Kidney (tissue), 14 donors: Measurements from ENCODE around the gene KRTCAP2. TPM values are rescaled to one million over a fixed set of nuclear protein-coding genes. Genes with fewer than 3 reads are reported as not detected.

Experiments used
- DNase-seq, 5 donors: peaks; one replicate each; pipeline ENCODE4 v3.0.0-alpha.2; 2013 to 2020
- FAIRE-seq: peaks from 2 replicates; lab custom pipeline; 2012; peaks lifted over from hg19 to GRCh38; lab: Jason Lieb, UNC
- H3K27ac ChIP-seq, 2 donors: one replicate each; pipeline ENCODE4 v1.7.0; 2013; ENCODE audit warnings: low read depth in 2 of 2, low read length in 2 of 2, inconsistent platforms in 1 of 2
- H3K27me3 ChIP-seq: one replicate; pipeline ENCODE4 v1.7.1; 2013; ENCODE audit warnings: low read length, inconsistent platforms; ENCODE audit not compliant: control insufficient read depth, insufficient read depth
- H3K36me3 ChIP-seq, 3 donors: one replicate each; pipeline versions ENCODE4 v1.7.0 to v1.7.1; 2013; ENCODE audit warnings: low read length in 3 of 3, control low read depth in 1 of 3, inconsistent platforms in 1 of 3; ENCODE audit not compliant: insufficient read depth in 3 of 3, control insufficient read depth in 2 of 3
- H3K4me1 ChIP-seq, 3 donors: one replicate each; pipeline versions ENCODE4 v1.7.0 to v1.7.1; 2013; ENCODE audit warnings: low read length in 3 of 3, inconsistent platforms in 1 of 3, low read depth in 1 of 3; ENCODE audit not compliant: control insufficient read depth in 2 of 3, insufficient read depth in 2 of 3
- H3K4me3 ChIP-seq, 3 donors: one replicate each; pipeline versions ENCODE4 v1.7.0 to v1.8.1; 2013; ENCODE audit warnings: low read length in 3 of 3, control low read depth in 1 of 3, inconsistent platforms in 1 of 3
- H3K9ac ChIP-seq, 3 donors: one replicate each; pipeline versions ENCODE4 v1.7.0 to v1.7.1; 2013; ENCODE audit warnings: low read length in 3 of 3, control low read depth in 1 of 3, inconsistent platforms in 1 of 3
- H3K9me3 ChIP-seq, 3 donors: one replicate each; pipeline versions ENCODE4 v1.7.0 to v1.7.1; 2013; ENCODE audit warnings: low read length in 3 of 3, control low read depth in 1 of 3, inconsistent platforms in 1 of 3; ENCODE audit not compliant: control insufficient read depth in 2 of 3, insufficient read depth in 1 of 3
- intact Hi-C: fragments of 100-400 bp; cut with DNase I; formaldehyde crosslinking; loops from one replicate; pipeline ENCODE4 v1.11.1; 2022
- polyA plus RNA-seq: library from polyadenylated mRNA; stranded (reverse); fragments of 350-450 nt; fragmentation: Illumina TruSeq; extraction: RNeasy Lipid Tissue Mini Kit (QIAGEN cat#74804); gene quantifications from one replicate; pipeline ENCODE4 v1.2.3, GENCODE V29; 2014; ENCODE audit warnings: low read depth, low replicate concordance; ENCODE audit not compliant: insufficient read depth
- total RNA-seq: library from RNA; stranded (reverse); fragmentation: NEBNext Ultra II Directional; extraction: Animal tissue kit (Norgen Biotek cat#: 25700); gene quantifications from one replicate; pipeline ENCODE4 v1.2.1, GENCODE V29; 2021
- TF ChIP-seq, protein P1 (sequence below): IDR thresholded peaks from 3 replicates; pipeline ENCODE4 v1.5.1; 2012; ENCODE audit warnings: mild to moderate bottlenecking, moderate library complexity, borderline replicate concordance; ENCODE audit not compliant: insufficient read depth; ENCODE audit errors: extremely low read depth
- donor health status: control.
- donor health status: control.
- donor health status: control.
- donor health status: control.
- donor health status: control.
- donor health status: DM: yes; HTN: yes; CAD: no.
- donor health status: Normal renal cell carcinoma (clear cell type).

KRTCAP2 gene
- total and polyA plus RNA-seq, 2 donors from 2014 or later, result 198 to 351 TPM

- intact Hi-C loops, result no loop called here
- H3K4me3 ChIP-seq, result peak overlapping the region in 1 of 3 donors; percentile 33
Observed at GRCh38 chr1:155187456-155187891, 14.4 kb upstream of the KRTCAP2 start.

GRCh38 chr1:155186794-155187455 is 13.8 kb upstream of the KRTCAP2 start:
- TF ChIP-seq, protein P1, sequence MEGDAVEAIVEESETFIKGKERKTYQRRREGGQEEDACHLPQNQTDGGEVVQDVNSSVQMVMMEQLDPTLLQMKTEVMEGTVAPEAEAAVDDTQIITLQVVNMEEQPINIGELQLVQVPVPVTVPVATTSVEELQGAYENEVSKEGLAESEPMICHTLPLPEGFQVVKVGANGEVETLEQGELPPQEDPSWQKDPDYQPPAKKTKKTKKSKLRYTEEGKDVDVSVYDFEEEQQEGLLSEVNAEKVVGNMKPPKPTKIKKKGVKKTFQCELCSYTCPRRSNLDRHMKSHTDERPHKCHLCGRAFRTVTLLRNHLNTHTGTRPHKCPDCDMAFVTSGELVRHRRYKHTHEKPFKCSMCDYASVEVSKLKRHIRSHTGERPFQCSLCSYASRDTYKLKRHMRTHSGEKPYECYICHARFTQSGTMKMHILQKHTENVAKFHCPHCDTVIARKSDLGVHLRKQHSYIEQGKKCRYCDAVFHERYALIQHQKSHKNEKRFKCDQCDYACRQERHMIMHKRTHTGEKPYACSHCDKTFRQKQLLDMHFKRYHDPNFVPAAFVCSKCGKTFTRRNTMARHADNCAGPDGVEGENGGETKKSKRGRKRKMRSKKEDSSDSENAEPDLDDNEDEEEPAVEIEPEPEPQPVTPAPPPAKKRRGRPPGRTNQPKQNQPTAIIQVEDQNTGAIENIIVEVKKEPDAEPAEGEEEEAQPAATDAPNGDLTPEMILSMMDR, result no peak

More at GRCh38 chr1:155187456-155187891, 14.4 kb upstream of the KRTCAP2 start:
- H3K4me1 ChIP-seq, result peaks cover 0 to 28% (median 7%) of the 10 kb centered on the region in 3 donors
- no peaks in the 10 kb centered on the region for H3K9me3 ChIP-seq
- peak overlapping the region; percentile 65 to 79 for H3K27ac ChIP-seq
- no peaks in the 10 kb centered on the region for H3K36me3 ChIP-seq
- H3K27me3 ChIP-seq, result no peaks in the 10 kb centered on the region
- no peak for FAIRE-seq
- peak overlapping the region in 1 of 3 donors; percentile 46 for H3K9ac ChIP-seq
- TF ChIP-seq, protein P1, result no peak
- DNase-seq, result peak in 1 of 5 donors; percentile 49

GRCh38 chr1:155186067-155186793 is 13.1 kb upstream of the KRTCAP2 start:
- Histone ChIP-seq H3K9me3 (no peaks in the 10 kb centered on the region), H3K4me1 (peaks cover 0 to 28% (median 7%) of the 10 kb centered on the region in 3 donors), H3K36me3 (no peaks in the 10 kb centered on the region), H3K27me3 (no peaks in the 10 kb centered on the region), H3K9ac (peak overlapping the region in 1 of 3 donors; percentile 51), H3K4me3 (peak overlapping the region in 1 of 3 donors; percentile 33), H3K27ac (peak overlapping the region; percentile 67 to 79)
- TF ChIP-seq, protein P1, result no peak
- FAIRE-seq (no peak), DNase-seq (peak; percentile 72 to 86 (median 81))
- intact Hi-C loops, result no loop called here

More at GRCh38 chr1:155186794-155187455, 13.8 kb upstream of the KRTCAP2 start:
- intact Hi-C loops, result no loop called here
- Histone ChIP-seq H3K4me1 (peaks cover 0 to 28% (median 7%) of the 10 kb centered on the region in 3 donors), H3K9me3 (no peaks in the 10 kb centered on the region), H3K36me3 (no peaks in the 10 kb centered on the region), H3K27ac (peak overlapping the region; percentile 65 to 79), H3K9ac (peak overlapping the region in 1 of 3 donors; percentile 46), H3K27me3 (no peaks in the 10 kb centered on the region), H3K4me3 (peak overlapping the region in 1 of 3 donors; percentile 33)
- no peak for FAIRE-seq
- peak in 2 of 5 donors; percentile 56 to 78 for DNase-seq
